AG09319 (cell line): ENCODE data around the gene SMAD4.
"Not testable (repeated sequence)": the region's sequence is repeated elsewhere in the genome, so short reads cannot be mapped to it uniquely, and the experiment has no call there.

Experiments
- DNase-seq: peaks from one replicate; pipeline ENCODE4 v3.0.0-alpha.2; 2010; ENCODE audit warnings: low read depth; ENCODE audit errors: extremely low read depth
- CTCF ChIP-seq: IDR thresholded peaks from 2 replicates; pipeline ENCODE4 v1.5.1; 2011; ENCODE audit warnings: low read depth, mild to moderate bottlenecking, inconsistent platforms, low read length, moderate library complexity

SMAD4 gene

GRCh38 chr18:51082571-51083267 lies 52.7 kb downstream of the SMAD4 start:
- no peak for TF ChIP-seq CTCF
- DNase-seq = no peak

DNA sequence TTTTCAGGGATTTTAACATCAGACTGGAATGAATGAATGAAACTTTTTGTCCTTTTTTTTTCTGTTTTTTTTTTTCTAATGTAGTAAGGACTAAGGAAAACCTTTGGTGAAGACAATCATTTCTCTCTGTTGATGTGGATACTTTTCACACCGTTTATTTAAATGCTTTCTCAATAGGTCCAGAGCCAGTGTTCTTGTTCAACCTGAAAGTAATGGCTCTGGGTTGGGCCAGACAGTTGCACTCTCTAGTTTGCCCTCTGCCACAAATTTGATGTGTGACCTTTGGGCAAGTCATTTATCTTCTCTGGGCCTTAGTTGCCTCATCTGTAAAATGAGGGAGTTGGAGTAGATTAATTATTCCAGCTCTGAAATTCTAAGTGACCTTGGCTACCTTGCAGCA lies 53.4 kb downstream of the SMAD4 start:
- DNase-seq = no peak
- TF ChIP-seq CTCF = no peak

DNA sequence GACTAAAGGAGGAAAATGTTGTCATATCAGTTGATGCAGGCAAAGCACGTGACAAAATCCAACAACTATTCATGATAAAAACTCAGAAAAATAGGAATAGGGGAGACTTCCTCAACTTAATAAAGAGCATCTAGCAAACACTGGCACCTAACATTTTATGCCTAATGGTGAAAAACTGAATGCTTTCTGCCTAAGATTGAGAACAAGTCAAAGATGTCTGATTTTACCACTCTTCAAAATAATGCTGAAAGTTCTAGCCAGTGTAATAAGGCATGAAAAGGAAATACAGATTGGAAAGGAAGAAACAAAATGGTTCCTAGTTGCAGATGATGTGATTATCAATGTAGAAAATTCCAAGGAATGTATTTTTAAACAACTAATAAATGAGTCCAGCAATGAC lies 58.4 kb downstream of the SMAD4 start:
- TF ChIP-seq CTCF = no peak
- DNase-seq = no peak

DNA sequence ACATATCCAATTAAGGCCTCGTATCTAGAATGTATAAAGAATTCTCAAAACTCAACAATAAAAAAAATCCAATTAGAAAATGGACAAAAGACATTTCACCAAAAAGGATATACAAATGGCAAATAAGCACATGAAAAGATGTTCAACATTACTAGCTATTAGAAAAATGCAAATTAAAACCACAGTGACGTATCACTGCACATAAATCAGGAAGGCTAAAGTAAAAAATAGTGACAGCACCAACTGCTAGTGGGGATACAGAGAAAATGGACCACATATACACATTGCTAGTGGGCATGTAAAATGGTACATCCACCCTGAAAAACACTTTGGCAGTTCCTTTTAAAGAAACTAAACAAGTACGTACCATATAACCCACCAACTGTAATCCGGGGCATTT lies 59.7 kb downstream of the SMAD4 start:
- no peak for DNase-seq
- TF ChIP-seq CTCF = no peak

DNA sequence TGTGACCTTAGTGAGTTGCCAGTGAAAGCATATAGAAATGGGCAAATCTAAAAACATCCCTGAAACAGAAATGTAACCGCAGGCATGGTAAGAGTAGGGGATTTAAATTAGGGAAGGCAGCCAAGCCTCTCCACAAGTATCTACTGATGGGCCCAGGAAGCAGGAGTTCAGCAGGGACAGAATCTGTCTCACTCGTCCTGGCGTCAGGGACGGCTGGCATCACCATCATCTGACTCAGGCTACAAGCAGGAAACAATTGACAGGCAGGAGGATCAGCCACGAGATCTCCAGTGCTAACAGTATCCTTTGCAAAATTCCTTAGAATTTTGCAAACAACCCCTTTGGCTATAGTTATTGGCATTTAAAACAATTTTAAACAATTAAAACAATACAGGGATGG lies 61.3 kb downstream of the SMAD4 start:
- DNase-seq = no peak
- TF ChIP-seq CTCF = no peak

GRCh38 chr18:51092117-51092516 lies 62.1 kb downstream of the SMAD4 start:
- no peak for DNase-seq

DNA sequence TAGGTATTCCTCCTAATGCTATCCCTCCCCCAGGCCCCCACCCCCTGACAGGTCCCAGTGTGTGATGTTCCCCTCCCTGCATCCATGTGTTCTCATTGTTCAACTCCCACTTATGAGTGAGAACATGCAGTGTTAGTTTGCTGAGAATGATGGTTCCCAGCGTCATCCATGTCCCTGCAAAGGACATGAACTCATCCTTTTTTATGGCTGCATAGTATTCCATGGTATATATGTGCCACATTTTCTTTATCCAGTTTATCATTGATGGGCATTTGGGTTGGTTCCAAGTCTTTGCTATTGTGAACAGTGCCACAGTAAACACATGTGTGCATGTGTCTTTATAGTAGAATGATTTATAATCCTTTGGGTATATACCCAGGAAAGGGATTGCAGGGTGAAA lies 63.0 kb downstream of the SMAD4 start:
- not testable (repeated sequence) for DNase-seq

More at GRCh38 chr18:51092117-51092516, 62.1 kb downstream of the SMAD4 start:
- no peak for TF ChIP-seq CTCF
